Measurements from ENCODE around the gene RNF225. TPM values are rescaled to one million over a fixed set of nuclear protein-coding genes. Genes with fewer than 3 reads are reported as not detected.
A peak's percentile ranks its signal among the peaks of the same experiment; 100 is the strongest.

Gene RNF225
- total and polyA plus RNA-seq, 2 of the 13 experiments (the other 11 are each of a cell fraction or from before 2014, with no cell fraction given), result not detected

GRCh38 chr19:58357481-58358145, 37.8 kb upstream of the RNF225 start:
- no peak overlapping the region for H3K4me2 ChIP-seq (ENCODE audit: low read depth, low read length)
- ATAC-seq (no peak), FAIRE-seq (no peak), DNase-seq (ENCODE audit: low spot score) (no peak)
- H3K4me1 ChIP-seq (ENCODE audit: insufficient read depth, low read length), result peaks cover 40% of the 10 kb centered on the region
- in situ Hi-C loops (cut with HindIII; ENCODE audit: extremely low pct_ligation_motif_present, low pct_unique_long_range_greater_than_20kb), result no loop called here
- BruUV-seq (replicated peaks), result no TSS peak
- intact Hi-C loops (cut with micrococcal nuclease; ENCODE audit: unreplicated experiment), result no loop called here
- no peak overlapping the region for H3K4me3 ChIP-seq (replicated peaks in 1 of 3; ENCODE audit: insufficient read depth in 1 of 3, low read depth in 2 of 3, low read length in 3 of 3)
- no peaks in the 10 kb centered on the region for H3K9me3 ChIP-seq (ENCODE audit: low read length)
- no peak overlapping the region for H2AFZ ChIP-seq (ENCODE audit: low read length)
- CTCF ChIA-PET (ENCODE audit: low intra/inter-chr PET ratio, low total read pairs), result no interaction called here
- TF ChIP-seq, protein P1, sequence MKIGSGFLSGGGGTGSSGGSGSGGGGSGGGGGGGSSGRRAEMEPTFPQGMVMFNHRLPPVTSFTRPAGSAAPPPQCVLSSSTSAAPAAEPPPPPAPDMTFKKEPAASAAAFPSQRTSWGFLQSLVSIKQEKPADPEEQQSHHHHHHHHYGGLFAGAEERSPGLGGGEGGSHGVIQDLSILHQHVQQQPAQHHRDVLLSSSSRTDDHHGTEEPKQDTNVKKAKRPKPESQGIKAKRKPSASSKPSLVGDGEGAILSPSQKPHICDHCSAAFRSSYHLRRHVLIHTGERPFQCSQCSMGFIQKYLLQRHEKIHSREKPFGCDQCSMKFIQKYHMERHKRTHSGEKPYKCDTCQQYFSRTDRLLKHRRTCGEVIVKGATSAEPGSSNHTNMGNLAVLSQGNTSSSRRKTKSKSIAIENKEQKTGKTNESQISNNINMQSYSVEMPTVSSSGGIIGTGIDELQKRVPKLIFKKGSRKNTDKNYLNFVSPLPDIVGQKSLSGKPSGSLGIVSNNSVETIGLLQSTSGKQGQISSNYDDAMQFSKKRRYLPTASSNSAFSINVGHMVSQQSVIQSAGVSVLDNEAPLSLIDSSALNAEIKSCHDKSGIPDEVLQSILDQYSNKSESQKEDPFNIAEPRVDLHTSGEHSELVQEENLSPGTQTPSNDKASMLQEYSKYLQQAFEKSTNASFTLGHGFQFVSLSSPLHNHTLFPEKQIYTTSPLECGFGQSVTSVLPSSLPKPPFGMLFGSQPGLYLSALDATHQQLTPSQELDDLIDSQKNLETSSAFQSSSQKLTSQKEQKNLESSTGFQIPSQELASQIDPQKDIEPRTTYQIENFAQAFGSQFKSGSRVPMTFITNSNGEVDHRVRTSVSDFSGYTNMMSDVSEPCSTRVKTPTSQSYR (CRISPR knock-in tag; IDR thresholded peaks at IDR 0.05; ENCODE audit: borderline replicate concordance), result peak; percentile 27; the same call in 1 of the 2 replicates
- no peak for TF ChIP-seq EEA1 (CRISPR knock-in tag; IDR thresholded peaks at IDR 0.05; ENCODE audit: borderline replicate concordance)
- no peak for TF ChIP-seq RARG (CRISPR knock-in tag; IDR thresholded peaks at IDR 0.05; ENCODE audit: low read depth)
- no peak for TF ChIP-seq THAP7 (CRISPR knock-in tag; IDR thresholded peaks at IDR 0.05)
- no peak for TF ChIP-seq ZBTB14 (CRISPR knock-in tag; IDR thresholded peaks at IDR 0.05)
- no peak for TF ChIP-seq ZNF615 (CRISPR knock-in tag; IDR thresholded peaks at IDR 0.05; ENCODE audit: borderline replicate concordance)
- H3K79me2 ChIP-seq (ENCODE audit: insufficient read depth, low read length), result no peaks in the 10 kb centered on the region
- H3K27ac ChIP-seq (ENCODE audit: extremely low read length, insufficient read depth, low read length), result no peak overlapping the region
- POLR2A ChIA-PET, result no interaction called here
- no peak overlapping the region for H3K9ac ChIP-seq (ENCODE audit: insufficient read depth, low read depth, low read length)
- no peaks in the 10 kb centered on the region for H4K20me1 ChIP-seq (ENCODE audit: insufficient read depth, low read length)
- no peaks in the 10 kb centered on the region for H3K27me3 ChIP-seq (ENCODE audit: control insufficient read depth in 1 of 2, insufficient read depth in 2 of 2, low read length in 2 of 2)
- no peaks in the 10 kb centered on the region for H3K36me3 ChIP-seq (replicated peaks in 1 of 2; ENCODE audit: control insufficient read depth in 1 of 2, insufficient read depth in 2 of 2, low read length in 2 of 2)
- 75% methylated on average over 11 of the region's 19 CpGs for WGBS (ENCODE audit: low lambda C conversion rate)
